Embryonic facial prominence (tissue), 1 donor: ENCODE data around the gene ZFHX3.

Source experiments
- DNase-seq: peaks from one replicate; pipeline ENCODE4 v3.0.0-alpha.2; 2016; ENCODE audit errors: extremely low spot score

ZFHX3 gene

DNA sequence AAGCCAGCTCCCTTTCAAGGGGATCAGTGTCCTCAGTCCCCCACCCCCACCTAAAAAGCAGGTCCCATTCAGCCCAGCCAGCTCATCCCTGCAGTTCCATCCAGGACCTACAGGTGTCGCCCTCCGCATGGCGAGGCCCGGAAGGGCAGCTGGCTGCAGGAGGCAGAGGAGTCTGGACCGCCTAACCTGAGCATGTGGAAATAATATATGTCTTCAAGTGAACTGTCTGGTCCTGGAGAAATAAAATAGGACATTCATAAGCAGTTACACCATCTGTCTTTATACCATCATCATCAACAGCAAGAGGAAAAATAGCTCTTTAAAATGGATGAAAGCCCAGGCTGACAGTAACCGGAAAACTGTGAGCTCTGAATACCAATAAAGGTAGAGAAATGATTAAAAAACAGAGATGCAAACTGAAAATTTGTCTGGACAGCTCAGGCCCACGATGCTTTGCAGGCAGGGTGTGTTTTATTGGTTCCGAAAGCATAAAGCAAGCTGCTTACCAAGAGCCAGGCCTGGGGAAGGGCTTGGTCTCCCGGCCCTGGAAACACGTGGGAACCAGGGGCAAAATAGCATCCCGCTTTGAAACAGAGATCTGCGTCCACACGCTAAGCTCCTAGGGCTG, 215.2 kb downstream of the ZFHX3 start:
- peak; percentile 40 for DNase-seq

DNA sequence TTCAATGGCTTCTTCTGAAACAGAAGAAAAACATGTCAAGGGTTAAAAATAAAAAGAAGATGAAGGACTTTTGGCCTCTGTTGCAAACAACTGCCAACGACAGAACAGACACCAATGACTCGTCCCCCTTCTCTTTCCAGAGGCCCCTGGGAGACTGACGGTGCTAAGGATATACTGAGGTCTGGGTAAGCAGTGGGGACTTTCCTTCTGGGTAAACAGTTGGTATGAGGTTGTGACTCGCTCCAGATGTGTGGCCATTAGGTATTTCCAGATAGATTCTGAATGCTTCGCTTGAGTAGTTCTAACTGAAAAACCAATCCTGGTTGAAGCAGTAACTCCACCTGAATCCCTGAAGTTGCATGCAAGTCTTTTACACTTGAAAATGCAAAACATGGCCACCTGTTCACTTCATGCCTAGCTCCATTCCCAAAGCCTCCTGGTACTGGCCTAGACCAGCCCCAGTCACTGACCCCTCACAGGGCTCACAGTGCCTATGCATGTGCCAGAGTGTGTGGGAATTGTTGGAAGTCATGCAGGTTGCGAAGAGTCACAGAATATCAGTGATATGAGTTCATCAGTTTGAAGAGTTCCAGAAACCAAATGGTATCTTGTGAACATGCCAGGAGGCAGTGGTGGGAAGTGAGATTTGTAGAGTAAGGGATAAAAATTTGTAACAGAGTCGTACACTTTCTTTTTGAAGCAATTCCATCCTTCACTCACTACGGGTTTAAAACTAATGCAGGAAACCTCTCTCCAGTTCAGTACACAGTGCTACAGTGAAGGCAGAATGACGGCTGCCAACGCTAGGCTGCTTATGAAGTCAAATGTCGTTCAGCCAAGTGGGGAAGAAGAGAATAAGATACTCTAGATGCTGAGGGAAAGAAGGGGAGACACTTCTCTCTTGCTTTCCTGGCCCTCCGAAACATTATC, 217.8 kb downstream of the ZFHX3 start:
- DNase-seq = no peak

DNA sequence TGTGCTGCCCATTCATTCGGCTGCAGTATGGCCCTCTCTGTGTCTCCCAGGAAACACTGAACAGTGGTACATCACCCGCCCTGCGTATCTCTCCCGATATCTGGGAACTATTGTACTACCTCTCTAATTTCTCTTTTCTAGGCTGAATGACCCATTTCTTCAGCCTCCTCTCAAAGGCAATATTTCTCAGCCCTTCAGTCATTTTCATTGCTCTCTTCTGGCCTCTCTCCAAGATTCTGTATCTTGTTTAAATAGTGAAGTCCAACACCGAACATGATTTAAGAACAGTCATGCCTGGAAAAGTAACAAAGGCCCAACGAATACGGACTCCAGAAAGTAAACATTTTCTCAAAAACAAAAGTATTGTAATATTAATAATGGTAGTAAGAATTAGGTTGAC, 220.1 kb downstream of the ZFHX3 start:
- DNase-seq = no peak

DNA sequence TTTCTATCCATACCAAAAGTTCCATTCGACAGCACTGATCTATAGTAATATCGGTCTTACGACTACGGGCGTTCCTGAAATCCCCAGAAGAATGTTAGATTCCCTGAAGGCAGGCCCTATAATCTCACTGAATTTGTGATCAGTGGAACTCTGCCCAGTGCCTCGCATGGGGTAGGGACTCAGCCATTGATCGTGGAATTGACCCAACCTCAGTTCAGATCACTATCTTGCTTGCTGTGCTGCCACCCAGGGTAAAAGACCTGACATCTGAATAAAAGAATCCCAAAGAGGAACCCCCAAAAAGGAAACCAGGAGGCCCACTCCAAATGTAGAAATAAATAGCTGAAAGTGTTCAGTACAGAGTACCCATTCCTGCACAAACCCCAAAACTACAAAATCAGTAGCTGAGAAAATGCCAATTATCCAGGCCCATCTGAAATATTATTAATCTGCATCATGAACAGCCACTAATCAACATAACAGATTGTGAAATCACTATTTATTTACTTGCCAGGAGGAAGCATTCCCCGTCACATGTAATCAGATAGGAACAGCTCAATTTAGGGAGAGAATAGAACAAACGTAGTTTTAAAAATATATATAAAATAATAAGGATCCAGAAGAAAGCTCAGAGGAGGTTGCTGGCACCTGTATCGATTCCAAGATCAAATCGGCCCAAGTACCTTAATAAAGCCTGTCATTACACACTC, 221.9 kb downstream of the ZFHX3 start:
- no peak for DNase-seq

DNA sequence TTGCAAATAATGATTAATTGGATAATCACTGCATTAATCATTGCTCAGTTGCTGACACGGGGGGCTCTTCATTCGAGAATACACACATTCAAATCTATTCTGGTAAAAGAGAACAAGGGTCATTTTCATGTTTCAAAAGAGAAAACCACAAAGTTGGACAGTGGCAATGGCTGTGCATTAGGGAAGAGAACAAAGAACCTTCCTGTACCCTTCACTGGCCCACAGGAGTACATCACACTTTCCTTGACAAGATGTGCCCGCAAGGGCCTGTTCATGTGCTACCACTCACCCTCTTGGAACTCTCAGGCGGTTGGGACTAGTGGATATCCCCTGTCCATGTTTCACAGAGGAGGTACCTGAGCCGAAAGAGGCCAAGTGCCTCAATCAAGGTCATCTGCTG, 223.2 kb downstream of the ZFHX3 start:
- DNase-seq = no peak

DNA sequence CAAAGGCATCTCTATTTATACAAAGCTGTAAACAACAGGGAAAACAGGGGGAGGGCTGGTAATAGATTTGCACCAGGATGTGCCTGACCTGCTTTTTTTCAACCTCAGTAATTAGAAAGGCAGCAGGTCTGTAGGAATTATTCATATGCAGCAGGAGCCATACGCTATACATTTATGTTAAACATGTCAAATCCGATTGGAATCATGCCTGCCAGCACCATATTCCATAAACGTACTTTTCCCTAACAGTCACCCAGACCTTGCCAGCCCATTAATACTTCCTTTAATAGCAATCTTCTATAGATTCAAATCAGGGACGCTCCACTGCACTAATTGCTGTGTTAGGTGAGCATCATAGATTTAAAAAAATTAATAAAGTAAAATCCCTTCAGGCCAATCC, 223.9 kb downstream of the ZFHX3 start:
- no peak for DNase-seq

DNA sequence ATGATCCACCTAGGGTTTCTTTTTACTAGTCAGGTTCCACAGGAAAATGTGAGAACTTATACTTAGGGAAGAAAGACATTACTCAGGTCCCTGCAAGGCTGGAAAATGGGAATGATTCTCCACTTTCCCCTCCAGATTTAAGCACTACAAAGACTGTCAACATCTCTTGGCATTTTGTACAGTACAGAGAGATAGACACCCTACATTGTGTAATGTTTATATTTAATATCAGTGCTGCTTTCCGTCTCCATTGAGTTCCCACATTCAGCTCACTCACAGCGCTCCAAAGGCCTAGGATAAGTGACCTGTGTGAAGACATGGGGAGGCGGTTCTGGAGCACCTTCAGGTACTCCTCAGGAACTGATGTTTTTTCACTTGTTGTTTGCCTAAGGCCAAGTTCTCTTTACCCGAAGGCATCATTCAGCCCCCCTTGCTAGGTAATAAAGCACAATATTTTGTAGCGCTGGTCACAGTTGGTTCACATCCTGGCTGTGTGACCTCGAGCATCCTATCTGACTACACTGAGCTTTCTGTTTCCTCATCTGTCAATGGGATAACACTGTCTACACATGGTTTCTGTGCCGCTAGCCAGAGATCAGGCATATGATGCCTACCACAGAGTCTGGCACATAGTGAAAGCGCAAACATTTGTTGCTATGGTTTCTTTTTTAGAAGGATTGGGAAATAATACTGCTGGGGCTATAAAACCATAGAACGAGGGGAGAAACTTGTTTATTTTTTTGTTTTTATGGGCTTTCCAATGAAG, 226.6 kb downstream of the ZFHX3 start:
- no peak for DNase-seq

DNA sequence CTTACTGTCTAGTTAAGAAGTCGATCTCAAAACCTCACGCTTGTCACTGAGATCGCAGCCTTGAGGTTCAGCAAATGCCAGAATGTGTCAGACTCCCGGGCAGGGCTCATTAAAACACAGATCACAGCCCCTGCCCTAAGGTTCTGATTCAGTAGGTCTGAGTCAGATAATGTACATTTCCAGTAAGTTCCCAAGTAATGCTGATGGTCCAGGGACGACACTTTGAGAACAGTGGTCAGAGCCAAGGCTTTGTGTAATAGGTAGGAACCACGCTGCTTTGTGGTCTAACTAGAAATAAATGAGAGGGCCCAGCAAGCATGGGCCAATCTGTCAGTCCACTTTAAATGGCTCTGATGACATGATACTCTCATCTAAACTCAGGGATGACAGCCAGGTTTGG, 228.6 kb downstream of the ZFHX3 start:
- no peak for DNase-seq

DNA sequence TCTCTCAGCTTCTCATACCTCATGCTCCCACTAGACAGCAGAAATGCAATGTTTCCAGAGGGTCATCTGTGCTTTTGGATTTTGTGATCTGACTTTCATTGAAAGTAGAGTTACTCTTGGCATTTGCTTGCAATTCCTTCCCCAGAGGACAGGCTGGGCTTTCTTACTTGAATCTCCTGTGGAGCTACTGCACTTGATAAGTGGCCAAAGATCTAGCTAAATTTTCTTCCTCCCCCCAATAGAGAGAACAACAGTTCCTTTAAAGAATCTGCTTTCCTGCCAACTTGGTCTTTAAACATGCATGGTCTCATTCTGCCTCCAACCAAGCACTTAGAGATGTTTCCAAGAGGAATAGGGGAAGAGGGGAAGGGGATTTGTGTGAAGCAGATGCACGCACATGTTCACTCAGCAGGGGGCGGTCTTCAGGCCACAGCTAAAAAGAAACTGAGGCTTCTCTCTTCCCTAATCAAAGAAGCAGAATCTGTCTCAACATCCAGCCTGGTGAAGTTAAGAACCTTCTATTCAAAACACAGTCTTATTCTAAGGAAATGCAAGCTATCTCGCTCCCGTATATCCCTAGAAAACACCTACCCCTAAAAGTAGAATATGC, 229.6 kb downstream of the ZFHX3 start:
- no peak for DNase-seq

DNA sequence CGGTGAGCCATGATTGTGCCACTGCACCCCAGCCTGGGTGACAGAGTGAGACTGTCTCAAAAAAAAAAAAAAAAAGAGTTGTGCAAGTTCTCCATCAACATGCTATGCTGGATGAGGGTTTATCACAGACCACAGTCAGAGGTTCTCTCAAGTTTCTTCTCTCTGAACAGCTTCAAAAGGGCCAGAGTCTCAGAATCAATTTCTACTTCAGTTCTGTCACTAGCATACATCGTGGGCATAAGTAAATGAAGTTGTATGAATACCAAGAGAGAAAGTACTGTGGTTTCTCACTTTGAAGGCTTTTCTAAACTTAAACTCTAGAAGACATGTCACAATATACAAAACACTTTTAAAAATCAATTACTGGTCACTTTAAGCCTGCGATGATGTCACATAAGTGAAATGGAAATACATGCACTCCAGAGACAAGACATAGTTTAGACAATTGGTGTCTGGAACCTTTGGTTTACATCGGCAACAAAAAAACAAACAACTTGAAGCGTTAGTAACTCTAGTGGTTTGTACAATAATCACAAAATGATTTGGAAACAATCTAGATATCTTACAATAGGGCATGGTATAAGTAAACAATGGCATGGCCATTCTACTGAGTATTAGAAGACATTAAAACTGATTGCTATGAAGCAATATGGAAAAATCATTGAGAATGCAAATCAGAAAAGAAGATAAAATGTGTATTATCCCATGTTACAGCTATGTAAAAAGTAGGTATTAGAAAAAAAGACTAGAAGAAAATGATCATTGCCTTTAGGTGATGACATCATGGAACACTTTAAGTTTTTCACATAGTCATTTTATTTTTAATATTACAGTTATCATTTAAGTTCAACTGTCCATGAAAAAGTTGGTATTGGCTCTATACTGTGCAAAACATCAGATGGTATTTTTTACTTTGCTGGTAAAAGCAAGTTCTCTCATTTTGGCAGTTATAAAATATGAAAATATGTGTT, 232.3 kb downstream of the ZFHX3 start:
- no peak for DNase-seq

DNA sequence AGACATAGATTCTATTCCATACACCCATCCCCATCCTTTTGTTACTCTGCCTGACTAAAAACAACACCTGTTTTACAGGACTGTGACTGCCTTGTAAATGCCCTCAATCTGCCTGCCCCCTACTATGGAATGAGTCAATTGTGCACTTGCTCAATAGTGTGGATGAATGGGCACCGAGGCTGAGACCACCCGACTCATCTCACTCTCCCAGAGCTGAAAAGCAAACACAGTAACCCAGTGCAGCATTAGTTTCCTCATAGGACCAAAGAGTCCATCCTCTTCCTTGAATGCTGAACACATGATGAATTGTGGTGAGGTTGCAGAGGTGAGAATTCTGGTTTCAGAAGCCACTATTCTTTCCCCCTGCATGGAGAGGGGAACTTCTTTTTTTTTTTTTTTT, 233.7 kb downstream of the ZFHX3 start:
- no peak for DNase-seq

DNA sequence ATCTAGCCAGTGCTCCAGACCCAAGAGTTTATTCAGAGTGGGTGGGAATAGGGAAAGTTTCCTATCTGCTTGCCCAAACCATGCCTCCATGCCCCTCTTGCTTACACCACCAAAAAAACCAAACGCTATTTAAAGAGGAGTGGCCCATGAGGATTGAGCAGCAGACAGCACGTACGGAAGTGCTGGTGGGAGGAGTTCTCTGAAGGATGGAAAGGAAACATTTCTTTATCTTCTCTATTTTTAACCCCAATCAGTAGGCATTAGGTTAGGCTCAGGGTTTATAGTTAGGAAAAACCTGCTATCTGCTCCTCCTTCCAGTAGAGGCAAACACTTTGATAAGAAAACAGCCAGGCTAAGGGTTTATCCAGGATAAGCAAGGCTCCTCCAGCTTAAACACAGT, 235.3 kb downstream of the ZFHX3 start:
- DNase-seq = no peak

DNA sequence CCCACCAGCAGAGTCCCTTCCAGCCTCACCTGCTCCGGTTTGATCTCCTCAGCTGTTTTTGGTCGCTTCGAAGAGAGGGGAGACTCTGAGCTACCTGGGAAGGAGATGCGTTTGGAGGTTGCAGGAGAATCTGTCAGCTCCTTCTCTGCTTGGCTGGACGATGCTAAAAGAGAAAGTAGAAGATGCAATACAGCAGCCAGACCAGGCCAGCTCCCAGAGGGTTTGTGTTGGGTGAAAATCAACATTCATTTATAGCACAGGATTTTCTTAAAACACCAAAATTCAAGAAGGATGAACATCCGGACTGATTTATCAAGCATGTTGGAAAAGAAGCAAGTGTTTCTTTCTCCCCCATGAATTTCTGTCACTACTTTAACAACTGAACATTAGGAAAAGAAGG, 236.1 kb downstream of the ZFHX3 start:
- no peak for DNase-seq

DNA sequence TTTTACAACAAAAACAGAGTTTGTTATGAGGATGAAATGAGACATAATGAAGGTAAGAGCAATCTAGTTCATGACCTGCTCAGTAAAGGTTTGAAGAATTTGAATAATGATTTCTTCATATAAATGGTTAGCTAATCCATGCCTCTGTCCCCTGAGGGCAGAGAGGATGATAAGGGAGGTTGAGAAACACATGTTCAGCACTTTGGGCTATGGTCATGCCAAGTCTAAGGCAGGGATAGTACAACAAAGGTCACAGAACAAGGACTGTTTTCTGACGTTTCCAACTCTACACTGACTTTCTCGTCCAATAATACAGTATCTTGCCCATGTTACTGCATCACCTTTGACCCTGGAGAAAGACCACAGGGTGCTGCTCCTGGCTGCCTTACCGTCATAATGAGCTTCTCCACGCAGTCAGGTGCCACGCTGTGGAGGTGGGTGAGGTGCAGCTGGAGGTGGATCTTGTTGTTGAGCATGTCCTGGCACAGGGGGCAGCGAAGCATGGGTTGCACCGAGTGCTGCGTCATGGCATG, 236.7 kb downstream of the ZFHX3 start:
- no peak for DNase-seq

DNA sequence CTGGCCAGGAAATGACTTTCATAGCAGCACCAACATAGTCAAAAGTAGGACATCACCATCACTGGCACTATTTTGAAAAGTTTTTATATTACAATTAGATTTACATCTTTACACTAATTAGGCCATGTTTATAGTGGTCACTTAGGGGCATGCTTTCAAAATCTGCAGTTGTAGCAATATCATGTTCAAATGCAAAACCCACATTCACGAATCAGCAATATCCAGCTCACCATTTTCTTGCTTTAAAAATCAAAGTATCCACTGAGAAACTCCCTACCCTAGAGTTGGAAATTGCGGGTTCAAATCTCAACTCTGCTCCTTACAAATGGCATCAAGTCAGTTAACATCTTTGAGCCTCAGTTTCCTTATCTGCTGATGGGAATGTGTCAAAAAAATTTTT, 237.4 kb downstream of the ZFHX3 start:
- no peak for DNase-seq

DNA sequence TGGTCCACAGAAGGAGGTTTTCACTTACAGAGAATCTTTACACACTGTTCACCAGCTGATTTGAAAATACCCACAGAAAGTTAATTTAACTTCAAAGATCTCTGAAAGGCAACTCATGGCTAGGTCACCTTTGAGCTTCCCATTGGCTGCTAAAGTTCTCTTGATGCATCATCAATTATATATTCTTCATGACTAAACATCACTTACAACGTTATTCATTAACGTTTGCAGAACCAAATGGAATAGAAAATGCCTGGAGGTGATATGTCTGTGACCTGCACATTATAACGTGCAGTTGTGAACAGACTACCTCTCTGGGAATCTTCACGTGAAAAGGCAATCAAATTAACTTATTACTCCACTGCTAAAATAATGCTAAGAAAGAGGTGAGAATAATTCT, 238.5 kb downstream of the ZFHX3 start:
- no peak for DNase-seq

DNA sequence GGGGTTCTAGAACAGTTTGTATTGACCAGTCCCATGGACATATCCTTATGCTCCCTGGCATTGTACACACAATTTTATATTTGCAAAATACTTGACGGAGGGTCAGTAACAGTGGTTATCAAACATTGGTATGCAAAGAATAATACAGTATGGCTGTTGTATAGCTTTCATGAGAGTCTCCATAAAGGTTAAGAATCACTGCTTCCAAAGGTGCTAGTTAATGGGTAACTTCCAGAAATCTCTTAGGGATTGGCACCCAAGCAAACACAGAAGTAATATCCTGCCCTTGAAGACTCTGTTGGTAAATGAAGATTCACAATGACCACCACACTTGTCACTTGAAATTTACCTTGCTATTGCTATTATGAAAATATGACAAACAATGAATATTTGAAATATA, 239.2 kb downstream of the ZFHX3 start:
- DNase-seq = no peak

DNA sequence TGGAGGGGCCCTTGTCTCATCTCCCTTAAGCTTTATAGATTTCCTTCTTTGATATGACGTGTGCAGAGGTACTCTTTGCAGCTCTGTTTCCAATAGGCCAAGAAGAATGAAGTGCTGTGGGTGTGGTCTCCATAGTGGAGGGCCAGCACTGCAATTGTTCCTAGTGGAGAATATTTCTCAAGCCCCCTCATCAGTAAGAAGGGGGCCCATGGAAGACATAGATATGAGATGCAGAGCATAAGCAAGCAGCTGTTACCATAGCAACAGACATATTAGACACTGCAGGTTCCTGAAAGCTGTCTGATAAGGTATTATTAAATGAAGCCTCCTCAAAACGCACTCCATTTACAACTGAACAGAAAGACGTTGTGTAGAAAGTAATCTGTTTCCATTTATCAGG, 240.7 kb downstream of the ZFHX3 start:
- no peak for DNase-seq

DNA sequence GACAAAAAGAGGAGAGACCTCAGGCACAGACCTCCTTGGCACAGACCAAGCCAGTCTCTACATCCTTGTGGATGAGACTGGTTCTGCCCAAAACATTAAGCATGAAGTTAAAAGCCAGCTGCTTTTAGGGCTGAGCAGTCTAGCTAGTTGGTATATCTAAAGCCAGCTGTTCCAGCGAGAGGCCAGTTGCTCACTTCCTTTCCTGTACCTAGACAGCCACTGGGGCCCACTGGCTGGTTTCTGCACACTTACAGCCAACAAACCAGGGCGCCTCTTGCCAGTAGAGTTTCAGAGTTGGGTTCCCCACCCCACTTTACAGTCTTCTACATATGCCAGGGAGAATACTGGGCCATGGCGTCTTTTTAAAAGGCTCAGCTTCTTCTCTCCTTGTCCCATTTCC, 242.4 kb downstream of the ZFHX3 start:
- DNase-seq = no peak

DNA sequence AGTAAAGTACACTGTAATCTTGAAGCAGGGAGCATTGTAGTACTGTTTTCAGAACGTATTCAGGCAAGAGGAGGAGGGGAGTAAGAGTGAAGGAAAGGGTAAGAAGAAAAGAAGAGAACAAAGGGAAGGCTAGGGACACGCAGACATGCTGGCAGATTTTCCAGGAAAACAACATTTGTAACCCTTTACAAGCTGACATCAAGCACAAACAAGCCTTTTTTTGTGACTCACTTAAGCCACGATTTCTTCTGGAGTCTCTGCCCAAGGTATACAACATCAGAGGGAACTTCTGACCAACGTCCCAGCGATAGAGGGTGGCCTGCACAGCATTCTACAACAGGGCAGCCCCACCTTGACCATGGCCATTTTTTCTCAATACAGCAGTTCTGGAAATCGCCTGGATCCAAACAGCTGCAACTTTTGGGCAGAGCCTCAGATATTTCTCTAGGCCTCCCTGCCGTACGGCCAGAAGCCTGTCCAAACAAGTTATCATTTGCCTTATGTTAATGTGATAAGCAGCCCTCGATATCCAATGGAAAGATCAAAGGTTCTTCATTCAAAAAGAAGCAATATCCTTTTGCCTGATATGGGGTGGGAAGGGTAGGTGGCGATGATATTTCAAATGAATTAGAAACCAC, 247.3 kb downstream of the ZFHX3 start:
- no peak for DNase-seq
